HepG2 (cell line): Measurements from ENCODE around the gene TMBIM4. TPM values are rescaled to one million over a fixed set of nuclear protein-coding genes. Genes with fewer than 3 reads are reported as not detected.
A peak's percentile ranks its signal among the peaks of the same experiment; 100 is the strongest.

Experiments used
- EP300 ChIP-seq, 3 experiments: sonication (generic) in 1 of 3; formaldehyde crosslinking in 1 of 3; IDR thresholded peaks; 2 replicates each; pipeline versions ENCODE4 v1.5.1 to v1.6.1; 2011 to 2020; ENCODE audit warnings: low read depth in 2 of 3, low read length in 2 of 3, borderline replicate concordance in 1 of 3, improper control_type of control experiment in 1 of 3, mild to moderate bottlenecking in 1 of 3, missing genetic modification reagents in 1 of 3, moderate library complexity in 1 of 3
- FOXC1 ChIP-seq: sonication (generic); formaldehyde crosslinking; IDR thresholded peaks from 2 replicates; pipeline ENCODE4 v1.8.0; 2022; ENCODE audit warnings: mild to moderate bottlenecking, missing genetic modification reagents, borderline replicate concordance
- GATA4 ChIP-seq: sonication (generic); IDR thresholded peaks from 2 replicates; pipeline ENCODE4 v1.6.1; 2016; ENCODE audit warnings: antibody characterized with exemption, low read depth, borderline replicate concordance
- HNRNPK ChIP-seq: fragments of 200-400 bp; formaldehyde crosslinking; IDR thresholded peaks from 2 replicates; pipeline ENCODE4 v1.6.1; 2018; ENCODE audit warnings: low read length, low read depth, moderate library complexity, mild to moderate bottlenecking; ENCODE audit not compliant: poor library complexity, severe bottlenecking
- JUN ChIP-seq: sonication (generic); formaldehyde crosslinking; IDR thresholded peaks from 2 replicates; pipeline ENCODE4 v1.4.0; 2020; ENCODE audit warnings: mild to moderate bottlenecking, missing genetic modification reagents
- NFE2L1 ChIP-seq: sonication (generic); formaldehyde crosslinking; IDR thresholded peaks from 2 replicates; pipeline ENCODE4 v1.4.0; 2020; ENCODE audit warnings: missing genetic modification reagents, mild to moderate bottlenecking, borderline replicate concordance
- NPAS2 ChIP-seq: sonication (generic); formaldehyde crosslinking; IDR thresholded peaks from 2 replicates; pipeline ENCODE4 v1.8.0; 2022; ENCODE audit warnings: mild to moderate bottlenecking, missing genetic modification reagents, borderline replicate concordance
- PITX1 ChIP-seq: sonication (generic); formaldehyde crosslinking; IDR thresholded peaks from 2 replicates; pipeline ENCODE4 v1.5.1; 2020; ENCODE audit warnings: mild to moderate bottlenecking, missing genetic modification reagents
- POLR2G ChIP-seq: fragments of 200-400 bp; formaldehyde crosslinking; IDR thresholded peaks from 2 replicates; pipeline ENCODE4 v1.6.1; 2018; ENCODE audit warnings: mild to moderate bottlenecking, low read depth, low read length, moderate library complexity
- REPIN1 ChIP-seq: sonication (generic); formaldehyde crosslinking; IDR thresholded peaks from 2 replicates; pipeline ENCODE4 v1.8.0; 2022; ENCODE audit warnings: missing genetic modification reagents, low read depth, mild to moderate bottlenecking, borderline replicate concordance
- RFXANK ChIP-seq: IDR thresholded peaks from 2 replicates; pipeline ENCODE4 v1.6.1; 2016
- SATB2 ChIP-seq: sonication (generic); formaldehyde crosslinking; IDR thresholded peaks from 2 replicates; pipeline ENCODE4 v1.5.0; 2020; ENCODE audit warnings: missing genetic modification reagents
- STAT5B ChIP-seq: sonication (generic); formaldehyde crosslinking; IDR thresholded peaks from 2 replicates; pipeline ENCODE4 v1.4.0; 2020; ENCODE audit warnings: missing genetic modification reagents
- ZNF30 ChIP-seq: sonication (generic); formaldehyde crosslinking; IDR thresholded peaks from 2 replicates; pipeline ENCODE4 v1.5.0; 2020; ENCODE audit warnings: mild to moderate bottlenecking, missing genetic modification reagents
- ZNF333 ChIP-seq: sonication (generic); formaldehyde crosslinking; IDR thresholded peaks from 2 replicates; pipeline ENCODE4 v1.4.0; 2020; ENCODE audit warnings: mild to moderate bottlenecking, missing genetic modification reagents, borderline replicate concordance
- ZNF343 ChIP-seq: sonication (generic); formaldehyde crosslinking; IDR thresholded peaks from 2 replicates; pipeline ENCODE4 v1.4.0; 2020; ENCODE audit warnings: mild to moderate bottlenecking, missing genetic modification reagents
- ZNF430 ChIP-seq: sonication (generic); formaldehyde crosslinking; IDR thresholded peaks from 2 replicates; pipeline ENCODE4 v1.9.0; 2021; ENCODE audit warnings: mild to moderate bottlenecking, missing genetic modification reagents
- ZNF562 ChIP-seq: sonication (generic); formaldehyde crosslinking; IDR thresholded peaks from 2 replicates; pipeline ENCODE4 v1.8.0; 2022; ENCODE audit warnings: missing genetic modification reagents, borderline replicate concordance
- ZNF879 ChIP-seq: sonication (generic); formaldehyde crosslinking; IDR thresholded peaks from 2 replicates; pipeline ENCODE4 v1.8.1; 2023; ENCODE audit warnings: missing genetic modification reagents
- polyA plus RNA-seq, 8 experiments: library from polyadenylated mRNA; depleted of rRNA in 3 of 8; stranded (reverse) in 7 of 8; unstranded in 1 of 8; fragments of >200 nt; fragmentation: Illumina TruSeq in 4 of 8; extraction: Trizol in 4 of 8; gene quantifications; 2 replicates each; pipeline versions ENCODE4 v1.2.1 to v1.2.3, GENCODE V29; 2011 to 2016; ENCODE audit warnings: low read depth in 4 of 8, missing spikeins in 1 of 8, mixed read lengths in 1 of 8; ENCODE audit not compliant: insufficient read depth in 1 of 8
- total RNA-seq, 5 experiments: library from RNA; depleted of rRNA; stranded (reverse); fragments of >200 nt; fragmentation: Illumina TruSeq; extraction: Trizol; gene quantifications; 2 replicates each; pipeline ENCODE4 v1.2.3, GENCODE V29; 2016; ENCODE audit warnings: low read depth in 1 of 5
- TF ChIP-seq, protein P1 (sequence below): sonication (generic); formaldehyde crosslinking; IDR thresholded peaks from 2 replicates; pipeline ENCODE4 v1.5.0; 2020; ENCODE audit warnings: mild to moderate bottlenecking, missing genetic modification reagents
- TF ChIP-seq, protein P2 (sequence below): sonication (generic); formaldehyde crosslinking; conservative IDR thresholded peaks from 2 replicates; pipeline ENCODE4 v1.4.0; 2020; ENCODE audit warnings: missing genetic modification reagents
- TF ChIP-seq, protein P3 (sequence below): sonication (generic); formaldehyde crosslinking; conservative IDR thresholded peaks from 2 replicates; pipeline ENCODE4 v1.4.0; 2020; ENCODE audit warnings: missing genetic modification reagents
- TF ChIP-seq, protein P4 (sequence below): sonication (generic); formaldehyde crosslinking; IDR thresholded peaks from 2 replicates; pipeline ENCODE4 v1.4.0; 2020; ENCODE audit warnings: missing genetic modification reagents

Gene TMBIM4
- total and polyA plus RNA-seq, 2 of the 13 experiments (the other 11 are each of a cell fraction or from before 2014, with no cell fraction given), result 60.5 to 67.7 TPM

DNA sequence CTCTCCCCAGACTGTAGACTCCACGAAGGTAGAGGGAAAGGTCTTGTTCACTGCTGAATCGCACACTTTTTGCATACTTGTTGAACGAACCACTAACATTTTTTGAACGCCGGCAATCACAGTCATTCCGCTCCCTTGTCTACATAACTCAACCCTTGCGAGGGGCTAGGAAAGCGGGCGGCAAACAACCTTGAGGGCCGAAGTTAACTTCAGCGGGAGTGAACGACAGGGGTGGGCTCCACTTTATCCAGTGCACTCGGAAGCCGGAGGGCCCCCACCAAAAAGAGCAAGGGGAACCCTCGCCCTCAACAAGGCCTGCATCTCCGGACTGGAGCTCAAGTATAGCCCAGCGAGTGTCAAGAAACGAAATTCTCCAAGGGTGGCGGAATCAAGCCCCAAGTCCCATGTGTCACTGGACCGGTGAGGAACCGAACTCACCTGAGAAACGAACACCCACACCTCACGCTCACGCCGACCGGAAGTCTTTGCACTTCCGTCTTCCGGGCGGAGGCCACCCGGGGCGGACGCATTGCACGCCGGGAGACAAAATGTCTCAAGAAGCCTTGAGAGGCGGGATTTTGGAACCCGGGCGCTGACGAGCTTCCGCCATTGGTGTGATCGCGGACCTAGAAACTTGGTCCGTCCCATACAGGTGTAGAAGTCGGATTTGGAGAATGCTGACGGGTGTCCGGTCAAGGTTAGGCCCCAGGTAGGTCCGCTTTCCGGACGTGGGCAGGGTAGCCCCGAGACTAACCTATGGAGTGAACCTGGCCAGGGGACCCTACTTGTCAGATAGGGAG is 39.3 kb downstream of the TMBIM4 start, which contains the start of gene LLPH (continued):
- TF ChIP-seq, protein P1, sequence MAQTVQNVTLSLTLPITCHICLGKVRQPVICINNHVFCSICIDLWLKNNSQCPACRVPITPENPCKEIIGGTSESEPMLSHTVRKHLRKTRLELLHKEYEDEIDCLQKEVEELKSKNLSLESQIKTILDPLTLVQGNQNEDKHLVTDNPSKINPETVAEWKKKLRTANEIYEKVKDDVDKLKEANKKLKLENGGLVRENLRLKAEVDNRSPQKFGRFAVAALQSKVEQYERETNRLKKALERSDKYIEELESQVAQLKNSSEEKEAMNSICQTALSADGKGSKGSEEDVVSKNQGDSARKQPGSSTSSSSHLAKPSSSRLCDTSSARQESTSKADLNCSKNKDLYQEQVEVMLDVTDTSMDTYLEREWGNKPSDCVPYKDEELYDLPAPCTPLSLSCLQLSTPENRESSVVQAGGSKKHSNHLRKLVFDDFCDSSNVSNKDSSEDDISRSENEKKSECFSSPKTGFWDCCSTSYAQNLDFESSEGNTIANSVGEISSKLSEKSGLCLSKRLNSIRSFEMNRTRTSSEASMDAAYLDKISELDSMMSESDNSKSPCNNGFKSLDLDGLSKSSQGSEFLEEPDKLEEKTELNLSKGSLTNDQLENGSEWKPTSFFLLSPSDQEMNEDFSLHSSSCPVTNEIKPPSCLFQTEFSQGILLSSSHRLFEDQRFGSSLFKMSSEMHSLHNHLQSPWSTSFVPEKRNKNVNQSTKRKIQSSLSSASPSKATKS (CRISPR knock-in tag), result no peak
- TF ChIP-seq REPIN1 (CRISPR knock-in tag), result no peak; the same call in 1 of the 2 replicates
- no peak; the same call in 1 of the 2 replicates for TF ChIP-seq GATA4
- 0 out of 2 replicates have a peak, but pooled peaks have one; percentile 40 for TF ChIP-seq JUN (CRISPR knock-in tag)
- TF ChIP-seq RFXANK (CRISPR knock-in tag), result no peak
- TF ChIP-seq, protein P2, sequence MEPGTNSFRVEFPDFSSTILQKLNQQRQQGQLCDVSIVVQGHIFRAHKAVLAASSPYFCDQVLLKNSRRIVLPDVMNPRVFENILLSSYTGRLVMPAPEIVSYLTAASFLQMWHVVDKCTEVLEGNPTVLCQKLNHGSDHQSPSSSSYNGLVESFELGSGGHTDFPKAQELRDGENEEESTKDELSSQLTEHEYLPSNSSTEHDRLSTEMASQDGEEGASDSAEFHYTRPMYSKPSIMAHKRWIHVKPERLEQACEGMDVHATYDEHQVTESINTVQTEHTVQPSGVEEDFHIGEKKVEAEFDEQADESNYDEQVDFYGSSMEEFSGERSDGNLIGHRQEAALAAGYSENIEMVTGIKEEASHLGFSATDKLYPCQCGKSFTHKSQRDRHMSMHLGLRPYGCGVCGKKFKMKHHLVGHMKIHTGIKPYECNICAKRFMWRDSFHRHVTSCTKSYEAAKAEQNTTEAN (CRISPR knock-in tag), result no peak
- no peak for TF ChIP-seq ZNF879 (CRISPR knock-in tag)
- no peak for TF ChIP-seq ZNF562 (CRISPR knock-in tag)
- TF ChIP-seq, protein P3, sequence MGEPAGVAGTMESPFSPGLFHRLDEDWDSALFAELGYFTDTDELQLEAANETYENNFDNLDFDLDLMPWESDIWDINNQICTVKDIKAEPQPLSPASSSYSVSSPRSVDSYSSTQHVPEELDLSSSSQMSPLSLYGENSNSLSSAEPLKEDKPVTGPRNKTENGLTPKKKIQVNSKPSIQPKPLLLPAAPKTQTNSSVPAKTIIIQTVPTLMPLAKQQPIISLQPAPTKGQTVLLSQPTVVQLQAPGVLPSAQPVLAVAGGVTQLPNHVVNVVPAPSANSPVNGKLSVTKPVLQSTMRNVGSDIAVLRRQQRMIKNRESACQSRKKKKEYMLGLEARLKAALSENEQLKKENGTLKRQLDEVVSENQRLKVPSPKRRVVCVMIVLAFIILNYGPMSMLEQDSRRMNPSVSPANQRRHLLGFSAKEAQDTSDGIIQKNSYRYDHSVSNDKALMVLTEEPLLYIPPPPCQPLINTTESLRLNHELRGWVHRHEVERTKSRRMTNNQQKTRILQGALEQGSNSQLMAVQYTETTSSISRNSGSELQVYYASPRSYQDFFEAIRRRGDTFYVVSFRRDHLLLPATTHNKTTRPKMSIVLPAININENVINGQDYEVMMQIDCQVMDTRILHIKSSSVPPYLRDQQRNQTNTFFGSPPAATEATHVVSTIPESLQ (CRISPR knock-in tag), result no peak
- no peak for TF ChIP-seq HNRNPK
- peak; percentile 94 for TF ChIP-seq POLR2G
- TF ChIP-seq EP300 (IDR thresholded peaks at IDR 0.05; ENCODE audit: low read depth in 2 of 2, low read length in 2 of 2), result peak in 1 of 2 experiments; percentile 30; a peak in 1 of 4 replicates
- no peak for TF ChIP-seq EP300 (CRISPR knock-in tag; IDR thresholded peaks at IDR 0.05; ENCODE audit: borderline replicate concordance)
- no peak for TF ChIP-seq ZNF430 (CRISPR knock-in tag)
- no peak for TF ChIP-seq ZNF343 (CRISPR knock-in tag)
- TF ChIP-seq FOXC1 (CRISPR knock-in tag), result no peak
- no peak for TF ChIP-seq NPAS2
- TF ChIP-seq SATB2 (CRISPR knock-in tag), result no peak
- TF ChIP-seq STAT5B (CRISPR knock-in tag), result no peak
- TF ChIP-seq PITX1, result no peak; the same call in 1 of the 2 replicates
- no peak; the same call in 1 of the 2 replicates for TF ChIP-seq ZNF30
- TF ChIP-seq, protein P4, sequence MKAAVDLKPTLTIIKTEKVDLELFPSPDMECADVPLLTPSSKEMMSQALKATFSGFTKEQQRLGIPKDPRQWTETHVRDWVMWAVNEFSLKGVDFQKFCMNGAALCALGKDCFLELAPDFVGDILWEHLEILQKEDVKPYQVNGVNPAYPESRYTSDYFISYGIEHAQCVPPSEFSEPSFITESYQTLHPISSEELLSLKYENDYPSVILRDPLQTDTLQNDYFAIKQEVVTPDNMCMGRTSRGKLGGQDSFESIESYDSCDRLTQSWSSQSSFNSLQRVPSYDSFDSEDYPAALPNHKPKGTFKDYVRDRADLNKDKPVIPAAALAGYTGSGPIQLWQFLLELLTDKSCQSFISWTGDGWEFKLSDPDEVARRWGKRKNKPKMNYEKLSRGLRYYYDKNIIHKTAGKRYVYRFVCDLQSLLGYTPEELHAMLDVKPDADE (CRISPR knock-in tag), result no peak
- TF ChIP-seq ZNF333 (CRISPR knock-in tag), result peak; percentile 29; the same call in 1 of the 2 replicates
- TF ChIP-seq NFE2L1 (CRISPR knock-in tag), result no peak
